ENCODE data around the gene BMP7. TPM values are rescaled to one million over a fixed set of nuclear protein-coding genes. Genes with fewer than 3 reads are reported as not detected.

The BMP7 gene
- total and polyA plus RNA-seq, 2 of the 8 experiments (the other 6 are each of a cell fraction or from before 2014, with no cell fraction given): 9.2 to 14.7 TPM

GRCh38 chr20:57180387-57180786 is 86.1 kb downstream of the BMP7 start:
- H4K91ac ChIP-seq (replicated peaks; ENCODE audit: insufficient read length, low read length): no peak overlapping the region
- H3K27me3 ChIP-seq (replicated peaks in 1 of 4; ENCODE audit: control insufficient read depth in 3 of 4, extremely low read depth in 1 of 4, insufficient read depth in 3 of 4, low read length in 3 of 4): no peaks in the 10 kb centered on the region
- H2BK120ac ChIP-seq (replicated peaks; ENCODE audit: low read depth, low read length): no peak overlapping the region
- FAIRE-seq: no peak
- no peak overlapping the region for H2BK12ac ChIP-seq (ENCODE audit: low read depth, low read length)
- H3K9me3 ChIP-seq (ENCODE audit: insufficient read depth in 2 of 2, low read depth in 1 of 2, low read length in 1 of 2): 0 out of 4 replicates have a peak, but pooled peaks cover 0 to 3% of the 10 kb centered on the region in 2 experiments
- no peak overlapping the region for H2BK15ac ChIP-seq (ENCODE audit: low read length)
- no peak overlapping the region for H3K14ac ChIP-seq (ENCODE audit: insufficient read length)
- H3K79me2 ChIP-seq (ENCODE audit: control insufficient read depth in 1 of 2, insufficient read depth in 2 of 2, low read length in 2 of 2): no peaks in the 10 kb centered on the region
- H3K4ac ChIP-seq (replicated peaks; ENCODE audit: insufficient read length, low read depth, low read length): no peak overlapping the region
- H3K23ac ChIP-seq (ENCODE audit: insufficient read length): no peak overlapping the region
- no peak overlapping the region for H3K4me3 ChIP-seq (ENCODE audit: extremely low read depth in 1 of 4, insufficient read depth in 2 of 4, low read depth in 3 of 4, low read length in 4 of 4)
- no peak overlapping the region for H3K4me2 ChIP-seq (ENCODE audit: insufficient read depth in 1 of 2, low read depth in 2 of 2, low read length in 2 of 2)
- TF ChIP-seq KDM5A (IDR thresholded peaks at IDR 0.05; ENCODE audit: low read length): no peak
- no peak overlapping the region for H3K18ac ChIP-seq (ENCODE audit: extremely low read depth, low read length)
- H2AK5ac ChIP-seq (ENCODE audit: low read depth, low read length): no peak overlapping the region
- no peaks in the 10 kb centered on the region for H3K36me3 ChIP-seq (ENCODE audit: control insufficient read depth in 2 of 4, insufficient read depth in 4 of 4, low read length in 3 of 4)
- no peak overlapping the region for H3K9ac ChIP-seq (replicated peaks in 1 of 4; ENCODE audit: extremely low read depth in 1 of 4, low read depth in 3 of 4, low read length in 3 of 4)
- H2BK20ac ChIP-seq (ENCODE audit: low read length): no peak overlapping the region
- no peak for DNase-seq (ENCODE audit: low read depth in 1 of 2, low spot score in 2 of 2)
- ChIA-PET POLR2A (ENCODE audit: partially characterized antibody) (interaction anchor here (1.0 kb wide), 1 partner anchor 82 kb away, joined by 3 read pairs; no protein-coding TSS in a partner anchor), CTCF (ENCODE audit: partially characterized antibody) (interaction anchor here (0.7 to 5.6 kb wide), 10 partner anchors 18 to 160 kb away, joined by 3 to 35 read pairs (median 4); partner anchors contain the start of gene SPO11)
- H2AFZ ChIP-seq (ENCODE audit: low read length): no peak overlapping the region
- H3K4me1 ChIP-seq (replicated peaks in 1 of 4; ENCODE audit: control insufficient read depth in 3 of 4, insufficient read depth in 4 of 4, low read length in 3 of 4): peaks cover 0 to 16% (median 1%) of the 10 kb centered on the region in 4 experiments; a peak in 5 of 7 replicates
- H4K20me1 ChIP-seq (replicated peaks in 1 of 2; ENCODE audit: control insufficient read depth in 1 of 2, insufficient read depth in 2 of 2, low read length in 2 of 2): no peaks in the 10 kb centered on the region
- H3K27ac ChIP-seq (ENCODE audit: low read depth, low read length): no peak overlapping the region
- H3K56ac ChIP-seq (replicated peaks; ENCODE audit: insufficient read length, low read depth, low read length): no peak overlapping the region
- H4K5ac ChIP-seq (ENCODE audit: insufficient read length, low read depth, low read length): no peak overlapping the region
- H2BK5ac ChIP-seq (ENCODE audit: low read depth, low read length): no peak overlapping the region
- no peaks in the 10 kb centered on the region for H3K23me2 ChIP-seq (ENCODE audit: low read depth, low read length)
- WGBS, 2 experiments (ENCODE audit: extremely low coverage in 1 of 2, insufficient coverage in 1 of 2, insufficient read length in 1 of 2, insufficient replicate concordance in 2 of 2, low coverage in 1 of 2, low lambda C conversion rate in 2 of 2, missing lambda C conversion rate in 1 of 2): 88% methylated on average over 10 of the region's 10 CpGs; no CpG with 5 or more reads in 1 of the 2 experiments
- H3K79me1 ChIP-seq (ENCODE audit: low read depth, low read length): no peaks in the 10 kb centered on the region
- peak overlapping the region; percentile 75 for H4K8ac ChIP-seq (ENCODE audit: extremely low read depth, insufficient read depth, low read length)

Measured in H1 (cell line).